Myocyte (in vitro differentiated cells): ENCODE measurements around the gene COX10. TPM values are rescaled to one million over a fixed set of nuclear protein-coding genes. Genes with fewer than 3 reads are reported as not detected.

Source experiments
- total RNA-seq: library from RNA; depleted of rRNA; stranded (reverse); fragments of >200 nt; gene quantifications from 2 replicates; pipeline ENCODE4 v1.2.3, GENCODE V29; 2014

The COX10 gene
- total RNA-seq, 1 donor from 2014 or later = 31.1 TPM

Other genes with a start within 250 kb of the COX10 start
- gene CDRT15, start 167.4 kb downstream of the COX10 start, total RNA-seq = not detected in 2 replicates
- gene HS3ST3B1, start 231.6 kb downstream of the COX10 start, total RNA-seq = 4.5 and 6.0 TPM in 2 replicates